ENCODE data around the gene LRRTM1.

Gene LRRTM1, protein sequence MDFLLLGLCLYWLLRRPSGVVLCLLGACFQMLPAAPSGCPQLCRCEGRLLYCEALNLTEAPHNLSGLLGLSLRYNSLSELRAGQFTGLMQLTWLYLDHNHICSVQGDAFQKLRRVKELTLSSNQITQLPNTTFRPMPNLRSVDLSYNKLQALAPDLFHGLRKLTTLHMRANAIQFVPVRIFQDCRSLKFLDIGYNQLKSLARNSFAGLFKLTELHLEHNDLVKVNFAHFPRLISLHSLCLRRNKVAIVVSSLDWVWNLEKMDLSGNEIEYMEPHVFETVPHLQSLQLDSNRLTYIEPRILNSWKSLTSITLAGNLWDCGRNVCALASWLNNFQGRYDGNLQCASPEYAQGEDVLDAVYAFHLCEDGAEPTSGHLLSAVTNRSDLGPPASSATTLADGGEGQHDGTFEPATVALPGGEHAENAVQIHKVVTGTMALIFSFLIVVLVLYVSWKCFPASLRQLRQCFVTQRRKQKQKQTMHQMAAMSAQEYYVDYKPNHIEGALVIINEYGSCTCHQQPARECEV

DNA sequence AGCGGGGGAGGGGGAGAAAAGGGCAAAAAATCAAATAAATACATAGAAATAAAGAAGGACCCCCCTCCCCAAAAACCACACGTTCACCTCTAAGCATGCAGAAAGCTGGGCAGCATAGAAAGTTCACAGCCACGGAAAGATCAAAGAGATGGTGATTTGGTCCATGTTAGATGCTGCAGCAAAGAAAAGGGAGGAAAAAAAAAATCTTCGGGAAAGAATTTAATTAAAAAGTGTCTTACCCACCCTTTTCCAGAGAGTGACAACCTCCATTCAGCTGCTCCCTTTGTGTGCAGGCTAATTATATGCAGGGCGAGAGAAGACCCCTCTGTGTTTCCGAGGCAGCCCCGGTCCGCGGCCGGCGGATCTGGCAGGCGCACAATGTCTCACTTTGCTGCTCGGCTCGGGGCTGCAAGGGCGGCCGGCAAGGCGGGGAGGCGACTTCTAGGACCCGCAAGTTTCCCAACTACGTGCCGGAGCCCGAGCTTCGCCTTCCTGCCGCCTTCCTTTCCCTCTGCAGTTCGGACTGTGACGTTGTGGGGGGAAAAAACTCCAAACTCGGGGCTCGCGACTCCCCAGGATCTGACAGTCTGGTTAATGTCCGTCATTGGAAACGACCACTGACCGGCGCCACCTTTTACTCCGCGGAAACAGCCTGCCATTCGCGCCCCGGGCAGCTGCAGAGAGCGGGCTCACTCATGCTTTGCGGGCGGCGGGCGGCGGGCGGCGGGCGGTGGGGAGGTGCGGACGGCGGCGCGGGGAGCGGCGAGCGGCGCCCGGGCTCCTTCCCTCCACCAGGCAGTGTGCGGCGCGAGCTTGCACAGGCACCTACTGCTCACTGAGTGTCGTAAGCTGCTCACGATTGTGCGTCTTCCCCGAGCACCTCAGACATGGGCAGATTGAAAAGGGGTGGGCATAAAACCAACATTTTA, at the start of gene LRRTM1:
TSS of gene LRRTM1 (minus strand) at position 844 of the 929 bp plus-strand sequence. CDS start 933 bp downstream, outside the sequence.
- DNase-seq (ENCODE audit: low read depth): no peak

- DNase-seq (ENCODE audit: low read depth): no peak
Observed at GRCh38 chr2:80351231-80351630, 46.7 kb upstream of the LRRTM1 start.

DNA sequence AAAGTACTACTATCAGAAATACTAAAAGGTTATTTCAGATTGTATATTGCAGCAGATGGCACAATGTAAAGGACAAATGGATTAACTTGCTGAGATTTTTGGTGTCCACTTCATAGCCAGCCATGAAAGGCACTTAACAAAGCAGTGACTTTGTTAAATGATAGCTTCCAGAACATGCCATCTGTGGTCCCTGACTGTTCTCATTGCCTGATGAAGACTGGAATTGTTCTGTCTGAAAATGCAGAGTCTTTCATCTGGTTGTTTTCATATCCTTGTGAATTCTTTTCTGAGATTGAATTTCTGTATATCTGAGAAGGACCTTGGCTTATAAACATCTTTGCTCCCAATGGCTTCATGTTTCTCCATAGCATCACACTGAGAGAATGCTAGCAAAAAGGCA, 44.4 kb upstream of the LRRTM1 start:
- no peak for DNase-seq (ENCODE audit: low read depth)

DNA sequence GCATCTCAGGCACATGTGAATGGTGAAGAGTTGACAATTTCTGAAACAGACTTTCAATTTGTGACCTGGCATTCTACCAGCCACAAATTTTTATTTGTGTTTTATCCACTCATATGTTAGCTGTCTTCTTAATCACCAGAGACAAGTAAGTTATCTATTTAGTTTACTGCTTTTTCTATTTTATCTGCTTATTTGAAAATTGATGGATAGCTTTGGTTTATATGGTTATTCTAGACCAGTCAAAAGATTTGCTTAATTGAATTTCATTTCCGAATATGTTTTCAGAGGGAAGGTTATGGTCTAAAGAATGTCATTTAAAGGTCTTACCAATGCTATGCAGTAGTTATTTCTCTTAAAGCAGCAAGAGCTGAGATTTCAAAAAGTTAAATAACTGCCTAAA, 43.5 kb upstream of the LRRTM1 start:
- no peak for DNase-seq (ENCODE audit: low read depth)

DNA sequence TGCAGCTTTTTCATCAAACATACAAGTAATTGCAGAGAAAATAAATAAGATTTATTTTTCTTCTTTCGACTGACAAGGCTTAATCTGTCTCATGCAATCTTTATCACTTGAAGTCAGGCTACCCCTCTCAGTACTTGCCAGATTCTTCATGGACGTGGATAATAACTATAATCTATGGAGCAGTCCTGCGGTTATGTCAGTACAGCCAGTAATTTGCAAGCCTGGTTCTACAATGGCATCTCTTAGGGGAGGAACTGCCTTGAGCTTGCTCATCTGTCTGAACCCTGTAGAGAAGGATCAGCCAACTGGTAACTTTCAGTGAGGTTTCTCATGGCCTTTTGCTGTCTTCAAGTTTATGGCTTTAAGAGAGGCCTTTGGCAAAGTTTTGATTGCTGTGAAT, 35.5 kb upstream of the LRRTM1 start:
- DNase-seq (ENCODE audit: low read depth): no peak

DNA sequence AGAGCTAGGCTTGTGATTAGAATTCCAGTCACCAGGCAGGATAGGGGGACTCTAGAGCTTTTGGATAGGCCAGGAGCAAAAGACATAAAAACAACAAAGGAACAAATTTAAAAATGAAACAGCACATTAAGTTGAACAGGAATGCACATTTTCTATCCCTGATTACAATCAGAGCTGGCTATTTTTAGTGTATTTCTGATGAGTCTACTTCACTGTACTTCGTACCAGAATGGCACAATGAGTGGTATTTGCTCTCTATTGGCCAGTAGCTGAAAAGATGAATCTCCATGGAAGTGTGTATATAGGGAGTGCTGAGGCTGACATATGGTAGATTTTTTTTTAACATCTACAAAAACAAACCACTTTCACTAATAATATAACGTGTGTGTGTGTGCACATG, 34.2 kb upstream of the LRRTM1 start:
- no peak for DNase-seq (ENCODE audit: low read depth)

DNA sequence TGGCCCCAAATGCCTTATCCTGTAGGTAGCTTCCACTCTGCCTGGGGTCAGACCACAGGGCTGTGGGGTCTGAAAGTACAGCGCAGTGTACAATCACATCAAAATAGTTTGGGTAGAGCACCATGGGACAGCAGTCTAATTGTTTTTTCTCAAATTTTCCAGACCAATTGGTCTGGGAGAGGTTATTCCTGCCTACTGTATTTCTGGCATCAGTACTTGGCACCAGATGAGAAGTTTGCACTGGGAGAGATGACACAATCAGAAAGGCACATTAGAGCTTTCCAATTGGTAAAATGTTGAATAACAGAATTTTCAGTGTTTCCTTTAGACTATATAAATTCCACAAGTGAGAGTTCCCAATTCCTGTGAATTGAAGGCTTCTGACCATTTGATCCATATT, 30.9 kb upstream of the LRRTM1 start:
- DNase-seq (ENCODE audit: low read depth): no peak

GRCh38 chr2:80333886-80334285, 29.3 kb upstream of the LRRTM1 start:
- DNase-seq (ENCODE audit: low read depth): no peak

GRCh38 chr2:80330527-80331450, 26.2 kb upstream of the LRRTM1 start:
- DNase-seq (ENCODE audit: low read depth): no peak

- DNase-seq (ENCODE audit: low read depth): no peak
Observed at GRCh38 chr2:80329491-80329890, 24.9 kb upstream of the LRRTM1 start.

DNA sequence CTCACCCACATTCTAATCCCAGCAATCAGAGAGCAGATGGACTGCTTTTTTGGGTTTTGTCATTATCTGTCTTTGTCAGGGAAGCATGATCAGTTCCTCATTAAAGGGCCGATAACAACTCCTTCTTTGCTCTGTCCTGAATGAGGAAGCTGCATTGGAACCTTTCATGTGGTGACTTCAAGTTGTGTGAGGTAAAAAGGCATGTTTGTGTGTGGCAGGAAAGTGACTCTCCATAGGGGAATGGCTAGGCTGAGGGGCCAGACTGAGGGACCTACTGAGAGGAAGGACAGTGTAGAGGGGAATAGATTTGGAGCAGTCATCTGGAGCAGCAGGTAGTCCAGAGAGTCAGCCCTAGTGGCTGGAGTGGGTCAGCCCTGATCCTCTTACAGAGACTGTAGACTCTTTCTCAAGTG, 23.6 kb upstream of the LRRTM1 start:
- DNase-seq (ENCODE audit: low read depth): no peak

DNA sequence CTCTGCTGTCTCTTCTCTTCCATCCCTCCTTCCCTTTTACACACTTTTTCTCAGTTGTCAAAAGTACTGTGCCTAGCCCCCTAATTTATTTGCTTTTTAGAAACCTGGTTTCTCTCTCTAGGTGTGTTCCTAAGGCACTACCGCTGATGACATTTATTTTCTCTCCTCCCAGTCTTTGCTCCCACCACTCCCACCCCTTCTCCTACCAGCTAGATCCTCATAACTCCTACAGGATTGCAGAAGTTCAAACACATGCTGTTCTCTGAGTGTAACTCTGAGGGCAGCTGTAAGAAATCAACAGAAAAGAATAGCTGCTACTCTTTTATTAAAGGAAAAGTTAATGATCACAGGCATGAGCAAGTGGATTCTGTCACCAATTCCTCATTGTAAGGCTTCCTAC, 22.3 kb upstream of the LRRTM1 start:
- no peak for DNase-seq (ENCODE audit: low read depth)

- DNase-seq (ENCODE audit: low read depth): no peak
Observed at GRCh38 chr2:80326214-80326613, 21.7 kb upstream of the LRRTM1 start.

- no peak for DNase-seq (ENCODE audit: low read depth)
Observed at GRCh38 chr2:80324525-80324924, 20.0 kb upstream of the LRRTM1 start.

GRCh38 chr2:80323610-80324009, 19.1 kb upstream of the LRRTM1 start:
- no peak for DNase-seq (ENCODE audit: low read depth)

DNA sequence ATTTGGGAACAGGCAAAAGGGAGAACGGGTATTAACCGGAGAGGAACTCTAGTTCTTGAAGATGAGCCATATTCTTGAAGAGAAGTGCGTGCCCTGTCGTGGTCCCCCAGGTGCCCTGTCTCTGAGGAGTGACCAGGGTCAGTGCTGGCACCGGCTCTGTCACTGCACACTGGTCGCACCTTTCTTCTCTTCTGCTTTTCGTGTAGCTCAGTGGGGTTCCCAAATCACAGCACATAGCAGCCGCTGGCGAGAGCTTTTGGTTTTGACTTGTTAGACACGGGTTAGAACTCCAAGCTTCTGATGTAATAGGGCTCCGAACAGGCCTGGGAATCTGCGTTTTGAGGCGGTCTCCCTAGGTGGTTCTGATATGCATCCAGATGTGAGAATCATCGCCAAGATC, 18.4 kb upstream of the LRRTM1 start:
- DNase-seq (ENCODE audit: low read depth): no peak

GRCh38 chr2:80322311-80322920, 17.9 kb upstream of the LRRTM1 start:
- no peak for DNase-seq (ENCODE audit: low read depth)

DNA sequence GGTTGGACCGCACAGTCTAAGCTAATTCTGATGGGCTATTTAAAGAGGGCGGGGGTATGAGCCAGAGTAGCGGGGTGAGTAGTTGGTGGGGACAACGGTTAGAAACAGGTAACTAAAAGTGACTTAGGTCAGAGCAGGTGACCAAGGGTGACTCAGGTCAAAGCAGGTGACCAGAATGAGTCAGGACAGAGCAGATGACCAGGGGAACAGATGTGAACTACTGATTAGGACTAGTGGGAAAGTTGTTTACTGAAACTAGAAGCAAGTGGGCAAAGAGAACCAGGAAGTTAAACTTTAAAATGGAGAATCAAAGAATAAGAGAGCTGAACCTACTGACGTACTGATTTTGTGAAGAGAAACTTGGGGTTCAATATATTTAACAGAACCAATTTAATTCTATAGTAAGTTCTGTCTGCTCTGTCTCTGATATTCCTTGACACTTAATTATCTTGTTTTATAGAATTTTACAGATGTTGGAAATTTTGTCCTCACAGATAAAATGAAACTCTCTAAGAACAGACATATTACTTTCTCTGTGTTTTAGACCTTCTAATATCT, 7.8 kb upstream of the LRRTM1 start:
- DNase-seq (ENCODE audit: low read depth): no peak

GRCh38 chr2:80311304-80311703, 6.8 kb upstream of the LRRTM1 start:
- DNase-seq (ENCODE audit: low read depth): no peak

- no peak for DNase-seq (ENCODE audit: low read depth)
Observed at GRCh38 chr2:80303006-80303908, 1.3 kb downstream of the LRRTM1 start.

All from HS-27A (cell line).